Hepatocyte (in vitro differentiated cells): ENCODE results near the gene B4GALT5. TPM values are rescaled to one million over a fixed set of nuclear protein-coding genes. Genes with fewer than 3 reads are reported as not detected.
"Not testable (repeated sequence)": the region's sequence is repeated elsewhere in the genome, so short reads cannot be mapped to it uniquely, and the experiment has no call there.

Experiments
- DNase-seq: peaks from one replicate; pipeline ENCODE4 v3.0.0-alpha.2; 2016; ENCODE audit warnings: low spot score
- H2AFZ ChIP-seq: fragments of 200-600 bp; sonication (generic); 2 replicates; pipeline ENCODE4 v1.6.0; 2016; ENCODE audit warnings: antibody characterized with exemption, mild to moderate bottlenecking
- H3K27ac ChIP-seq: fragments of 200-600 bp; sonication (generic); 2 replicates; pipeline ENCODE4 v1.5.1; 2016; ENCODE audit warnings: mild to moderate bottlenecking
- H3K27me3 ChIP-seq: fragments of 200-600 bp; sonication (generic); 2 replicates; pipeline ENCODE4 v1.6.1; 2016
- H3K36me3 ChIP-seq: fragments of 200-600 bp; sonication (generic); replicated peaks from 2 replicates; pipeline ENCODE4 v1.5.1; 2016; ENCODE audit warnings: low read depth; ENCODE audit not compliant: insufficient read depth
- H3K4me1 ChIP-seq: fragments of 200-600 bp; sonication (generic); 2 replicates; pipeline ENCODE4 v1.5.1; 2016; ENCODE audit warnings: mild to moderate bottlenecking, moderate library complexity; ENCODE audit not compliant: insufficient read depth
- H3K4me2 ChIP-seq: fragments of 200-600 bp; sonication (generic); 2 replicates; pipeline ENCODE4 v1.6.0; 2016
- H3K4me3 ChIP-seq: fragments of 200-600 bp; sonication (generic); 2 replicates; pipeline ENCODE4 v1.5.1; 2016; ENCODE audit warnings: mild to moderate bottlenecking
- H3K79me2 ChIP-seq: fragments of 200-600 bp; sonication (generic); 2 replicates; pipeline ENCODE4 v1.6.0; 2017; ENCODE audit warnings: mild to moderate bottlenecking
- H3K9me2 ChIP-seq: fragments of 200-600 bp; sonication (generic); replicated peaks from 2 replicates; pipeline ENCODE4 v1.6.0; 2017; ENCODE audit warnings: mild to moderate bottlenecking; ENCODE audit not compliant: insufficient read depth
- H3K9me3 ChIP-seq: fragments of 200-600 bp; sonication (generic); 2 replicates; pipeline ENCODE4 v1.5.1; 2016; ENCODE audit warnings: low read depth, mild to moderate bottlenecking
- H4K20me1 ChIP-seq: fragments of 200-600 bp; sonication (generic); 2 replicates; pipeline ENCODE4 v1.6.0; 2016; ENCODE audit warnings: mild to moderate bottlenecking; ENCODE audit not compliant: insufficient read depth, poor library complexity, severe bottlenecking
- CTCF ChIP-seq: fragments of 200-600 bp; sonication (generic); IDR thresholded peaks from 2 replicates; pipeline ENCODE4 v1.5.1; 2016; ENCODE audit warnings: antibody characterized with exemption, mild to moderate bottlenecking; ENCODE audit not compliant: poor library complexity
- EZH2 ChIP-seq: fragments of 200-600 bp; sonication (generic); IDR thresholded peaks from 2 replicates; pipeline ENCODE4 v1.6.1; 2016; ENCODE audit warnings: antibody characterized with exemption, mild to moderate bottlenecking, borderline replicate concordance
- EZH2phosphoT487 ChIP-seq: fragments of 200-600 bp; sonication (generic); IDR thresholded peaks from one replicate; pipeline ENCODE4 v1.6.1; 2018; ENCODE audit warnings: antibody characterized with exemption, mild to moderate bottlenecking, low read depth, moderate library complexity; ENCODE audit not compliant: unreplicated experiment, severe bottlenecking
- WGBS: methylation state at CpG from one replicate; pipeline ENCODE4 v1.1.6; 2016; ENCODE audit warnings: low lambda C conversion rate; ENCODE audit errors: missing lambda C conversion rate; 5-methylcytosine and 5-hydroxymethylcytosine counted together
- polyA plus RNA-seq: library from polyadenylated mRNA; unstranded; fragments of >200 nt; fragmentation: Nextera tagmentation; extraction: Ambion mirVana; gene quantifications from 2 replicates; pipeline ENCODE4 v1.2.1, GENCODE V29; 2016
- total RNA-seq: library from RNA; depleted of rRNA; stranded (reverse); fragments of >200 nt; gene quantifications from 2 replicates; pipeline ENCODE4 v1.2.3, GENCODE V29; 2014

B4GALT5 gene
- total and polyA plus RNA-seq, 2 experiments from 2014 or later: 12.9 to 41.8 TPM

- Histone ChIP-seq H3K36me3 (no peaks in the 10 kb centered on the region), H4K20me1 (peaks cover 59% of the 10 kb centered on the region), H3K9me3 (no peaks in the 10 kb centered on the region), H2AFZ (no peak overlapping the region), H3K4me3 (no peak overlapping the region), H3K79me2 (peaks cover 98% of the 10 kb centered on the region), H3K4me2 (peak overlapping the region; percentile 47), H3K9me2 (no peaks in the 10 kb centered on the region), H3K27me3 (no peaks in the 10 kb centered on the region), H3K27ac (peak overlapping the region; percentile 85), H3K4me1 (peaks cover 35% of the 10 kb centered on the region)
- 42% methylated on average over 5 of the region's 5 CpGs for WGBS
- TF ChIP-seq CTCF (no peak), EZH2phosphoT487 (no peak), EZH2 (no peak)
- peak; percentile 48 for DNase-seq
These were observed 7.0 kb downstream of the B4GALT5 start for GRCh38 chr20:49706630-49707091.

DNA sequence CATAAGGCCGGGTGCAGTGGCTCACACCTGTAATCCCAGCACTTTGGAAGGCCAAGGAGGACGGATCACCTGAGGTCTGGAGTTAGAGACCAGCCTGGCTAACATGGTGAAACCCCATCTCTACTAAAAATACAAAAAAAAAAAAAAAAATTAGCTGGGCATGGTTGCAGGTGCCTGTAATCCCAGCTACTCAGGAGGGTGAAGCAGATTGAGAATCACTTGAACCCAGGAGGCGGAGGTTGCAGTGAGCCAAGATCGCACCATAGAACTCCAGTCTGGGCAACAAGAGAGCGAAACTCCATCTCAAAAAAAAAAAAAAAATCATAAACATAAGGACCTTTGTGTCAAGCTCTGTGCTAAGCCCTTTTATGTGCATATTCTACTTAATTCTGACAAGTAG, 7.8 kb downstream of the B4GALT5 start:
- peak overlapping the region; percentile 47 for H3K4me2 ChIP-seq
- not testable (repeated sequence) for H2AFZ ChIP-seq, H3K4me3 ChIP-seq, H3K9me3 ChIP-seq, H3K27me3 ChIP-seq, H3K36me3 ChIP-seq, DNase-seq, H3K9me2 ChIP-seq
- peaks cover 98% of the 10 kb centered on the region for H3K79me2 ChIP-seq
- H4K20me1 ChIP-seq: peaks cover 57% of the 10 kb centered on the region
- H3K27ac ChIP-seq: peak overlapping the region; percentile 85
- 96% methylated on average over 5 of the region's 5 CpGs for WGBS
- H3K4me1 ChIP-seq: peaks cover 32% of the 10 kb centered on the region

GRCh38 chr20:49705358-49705757, 8.3 kb downstream of the B4GALT5 start:
- H3K4me3 ChIP-seq: no peak overlapping the region
- H2AFZ ChIP-seq: no peak overlapping the region
- no peaks in the 10 kb centered on the region for H3K27me3 ChIP-seq
- peaks cover 35% of the 10 kb centered on the region for H3K4me1 ChIP-seq
- no peaks in the 10 kb centered on the region for H3K9me3 ChIP-seq
- no peaks in the 10 kb centered on the region for H3K9me2 ChIP-seq
- whole genome bisulfite sequencing: 92% methylated on average over 4 of the region's 4 CpGs
- peaks cover 98% of the 10 kb centered on the region for H3K79me2 ChIP-seq
- H3K27ac ChIP-seq: peak overlapping the region; percentile 85
- peaks cover 52% of the 10 kb centered on the region for H4K20me1 ChIP-seq
- no peak for DNase-seq
- TF ChIP-seq EZH2phosphoT487 (no peak), CTCF (no peak)
- no peak overlapping the region for H3K4me2 ChIP-seq
- no peaks in the 10 kb centered on the region for H3K36me3 ChIP-seq

GRCh38 chr20:49704932-49705336, 8.7 kb downstream of the B4GALT5 start:
- TF ChIP-seq EZH2phosphoT487 (no peak), CTCF (no peak), EZH2 (no peak)
- DNase-seq: no peak
- Histone ChIP-seq H3K4me1 (peaks cover 36% of the 10 kb centered on the region), H3K4me3 (no peak overlapping the region), H3K79me2 (peaks cover 98% of the 10 kb centered on the region), H2AFZ (no peak overlapping the region), H3K4me2 (no peak overlapping the region), H3K27me3 (no peaks in the 10 kb centered on the region), H3K9me3 (no peaks in the 10 kb centered on the region), H3K36me3 (no peaks in the 10 kb centered on the region), H3K27ac (peak overlapping the region; percentile 85), H3K9me2 (no peaks in the 10 kb centered on the region), H4K20me1 (peaks cover 56% of the 10 kb centered on the region)
- WGBS: 96% methylated on average over 1 of the region's 1 CpG
